DOHH2 (cell line): Measurements from ENCODE around the gene HBP1.

Source experiments
- H3F3A ChIP-seq: fragments of 200-600 bp; sonication (generic), shearing (Covaris generic); 2 replicates; pipeline ENCODE4 v1.6.0; 2016; ENCODE audit warnings: antibody characterized with exemption, mild to moderate bottlenecking; ENCODE audit not compliant: control insufficient read depth, insufficient read depth
- H3K27ac ChIP-seq: fragments of 200-600 bp; sonication (generic); 2 replicates; pipeline ENCODE4 v1.5.1; 2014; ENCODE audit warnings: low read depth, mild to moderate bottlenecking, low read length, moderate library complexity
- H3K27me3 ChIP-seq: fragments of 200-600 bp; sonication (generic); 2 replicates; pipeline ENCODE4 v1.6.1; 2014; ENCODE audit warnings: mild to moderate bottlenecking, low read length, mixed read lengths; ENCODE audit not compliant: control insufficient read depth
- H3K36me3 ChIP-seq: fragments of 200-600 bp; sonication (generic); 2 replicates; pipeline ENCODE4 v1.6.1; 2014; ENCODE audit warnings: mild to moderate bottlenecking, low read length, moderate library complexity, mixed read lengths; ENCODE audit not compliant: control insufficient read depth
- H3K4me1 ChIP-seq: fragments of 200-600 bp; sonication (generic); 2 replicates; pipeline ENCODE4 v1.6.1; 2014; ENCODE audit warnings: mild to moderate bottlenecking, low read length, mixed read lengths; ENCODE audit not compliant: control insufficient read depth
- H3K4me2 ChIP-seq: fragments of 200-600 bp; sonication (generic); 2 replicates; pipeline ENCODE4 v1.6.0; 2014; ENCODE audit warnings: mild to moderate bottlenecking, low read length, moderate library complexity
- H3K4me3 ChIP-seq: fragments of 200-600 bp; sonication (generic); 2 replicates; pipeline ENCODE4 v1.5.1; 2014; ENCODE audit warnings: mild to moderate bottlenecking, low read length, mixed read lengths
- H3K79me2 ChIP-seq: fragments of 200-600 bp; sonication (generic); 2 replicates; pipeline ENCODE4 v1.6.1; 2014; ENCODE audit warnings: mild to moderate bottlenecking, low read length, mixed read lengths; ENCODE audit not compliant: control insufficient read depth
- H3K9me2 ChIP-seq: fragments of 200-600 bp; sonication (generic); replicated peaks from 2 replicates; pipeline ENCODE4 v1.6.1; 2014; ENCODE audit warnings: mild to moderate bottlenecking, low read length, mixed read lengths; ENCODE audit not compliant: control insufficient read depth
- H3K9me3 ChIP-seq: fragments of 200-600 bp; sonication (generic); 2 replicates; pipeline ENCODE4 v1.6.1; 2014; ENCODE audit warnings: antibody characterized with exemption, low read length, mixed read lengths; ENCODE audit not compliant: control insufficient read depth, insufficient read depth
- H4K20me1 ChIP-seq: fragments of 200-600 bp; sonication (generic); 2 replicates; pipeline ENCODE4 v1.6.0; 2014; ENCODE audit warnings: low read depth, mild to moderate bottlenecking, antibody characterized with exemption, low read length, moderate library complexity; ENCODE audit not compliant: control insufficient read depth, insufficient read depth
- EZH2phosphoT487 ChIP-seq: fragments of 200-600 bp; sonication (generic); IDR thresholded peaks from 2 replicates; pipeline ENCODE4 v1.6.1; 2017; ENCODE audit warnings: borderline replicate concordance, mild to moderate bottlenecking, antibody characterized with exemption, low read length, moderate library complexity, mixed read lengths
- TF ChIP-seq, protein P1 (sequence below): fragments of 200-600 bp; sonication (generic); IDR thresholded peaks from one replicate; pipeline ENCODE4 v1.5.1; 2014; ENCODE audit warnings: antibody characterized with exemption, mild to moderate bottlenecking, low read depth, low read length; ENCODE audit not compliant: poor library complexity, severe bottlenecking

The HBP1 gene

DNA sequence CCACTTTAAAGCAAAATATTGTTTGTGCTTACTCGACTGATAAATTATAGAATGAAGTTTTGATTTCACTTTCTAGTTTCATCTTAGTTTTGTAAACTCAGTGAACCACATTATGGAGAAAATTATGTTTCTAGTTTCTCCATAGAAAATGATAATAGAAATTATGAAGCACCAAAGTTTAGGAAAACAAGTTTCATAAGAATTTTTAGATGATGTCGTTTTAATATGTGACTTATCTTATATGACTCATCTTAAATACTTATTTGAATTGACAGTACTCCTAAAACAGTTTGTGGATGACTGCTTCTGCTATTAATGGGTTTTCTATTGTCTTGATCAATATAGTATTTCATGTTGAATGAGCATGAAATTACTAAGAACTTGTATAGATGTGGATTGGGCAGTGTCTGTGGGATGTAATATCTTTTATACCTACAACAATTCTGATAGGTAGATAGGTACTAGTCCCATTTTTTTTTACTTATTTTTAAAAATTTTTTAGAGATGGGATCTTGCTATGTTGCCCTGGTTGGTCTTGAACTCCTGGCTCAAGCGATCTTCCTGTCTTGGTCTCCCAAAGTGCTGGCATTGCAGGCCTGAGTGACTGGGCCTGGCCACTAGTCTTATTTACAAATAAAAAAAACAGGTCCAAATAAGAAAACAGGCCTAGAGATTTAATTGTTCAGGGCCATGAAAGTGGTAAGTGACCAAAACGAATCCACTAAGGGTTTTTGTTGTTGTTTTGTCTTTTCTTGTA is 3.7 kb downstream of the HBP1 start:
- H3K4me2 ChIP-seq: no peak overlapping the region
- no peak overlapping the region for H3K27ac ChIP-seq
- H3F3A ChIP-seq: peaks cover 12% of the 10 kb centered on the region
- no peaks in the 10 kb centered on the region for H3K9me2 ChIP-seq
- peaks cover 65% of the 10 kb centered on the region for H3K79me2 ChIP-seq
- no peaks in the 10 kb centered on the region for H3K9me3 ChIP-seq
- no peak overlapping the region for H3K4me3 ChIP-seq
- H3K36me3 ChIP-seq: no peaks in the 10 kb centered on the region
- no peaks in the 10 kb centered on the region for H3K27me3 ChIP-seq
- 0 out of 2 replicates have a peak, but pooled peaks cover 4% of the 10 kb centered on the region for H4K20me1 ChIP-seq
- no peak for TF ChIP-seq EZH2phosphoT487
- TF ChIP-seq, protein P1, sequence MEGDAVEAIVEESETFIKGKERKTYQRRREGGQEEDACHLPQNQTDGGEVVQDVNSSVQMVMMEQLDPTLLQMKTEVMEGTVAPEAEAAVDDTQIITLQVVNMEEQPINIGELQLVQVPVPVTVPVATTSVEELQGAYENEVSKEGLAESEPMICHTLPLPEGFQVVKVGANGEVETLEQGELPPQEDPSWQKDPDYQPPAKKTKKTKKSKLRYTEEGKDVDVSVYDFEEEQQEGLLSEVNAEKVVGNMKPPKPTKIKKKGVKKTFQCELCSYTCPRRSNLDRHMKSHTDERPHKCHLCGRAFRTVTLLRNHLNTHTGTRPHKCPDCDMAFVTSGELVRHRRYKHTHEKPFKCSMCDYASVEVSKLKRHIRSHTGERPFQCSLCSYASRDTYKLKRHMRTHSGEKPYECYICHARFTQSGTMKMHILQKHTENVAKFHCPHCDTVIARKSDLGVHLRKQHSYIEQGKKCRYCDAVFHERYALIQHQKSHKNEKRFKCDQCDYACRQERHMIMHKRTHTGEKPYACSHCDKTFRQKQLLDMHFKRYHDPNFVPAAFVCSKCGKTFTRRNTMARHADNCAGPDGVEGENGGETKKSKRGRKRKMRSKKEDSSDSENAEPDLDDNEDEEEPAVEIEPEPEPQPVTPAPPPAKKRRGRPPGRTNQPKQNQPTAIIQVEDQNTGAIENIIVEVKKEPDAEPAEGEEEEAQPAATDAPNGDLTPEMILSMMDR: no peak
- peaks cover 29% of the 10 kb centered on the region for H3K4me1 ChIP-seq

DNA sequence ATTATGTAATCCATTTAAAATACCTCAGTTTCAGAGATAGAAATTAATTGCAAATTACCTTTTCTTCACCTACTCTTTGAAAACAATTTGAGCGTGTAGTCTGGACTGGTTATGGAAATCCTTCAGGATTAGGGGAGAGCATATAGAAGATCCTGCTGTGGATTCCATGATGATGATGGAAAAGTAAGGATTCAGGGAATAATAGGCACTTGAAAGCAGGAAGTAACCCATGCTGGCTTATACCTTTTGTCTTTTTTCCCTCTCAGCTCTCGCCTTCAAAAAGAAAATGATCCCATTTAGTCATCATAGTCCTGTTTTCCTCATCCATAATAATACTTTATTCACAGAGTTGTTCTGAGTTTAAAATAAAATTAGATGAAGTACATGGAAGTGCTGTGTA is 4.4 kb downstream of the HBP1 start:
- Histone ChIP-seq H4K20me1 (0 out of 2 replicates have a peak, but pooled peaks cover 4% of the 10 kb centered on the region), H3K4me2 (no peak overlapping the region), H3F3A (peaks cover 4% of the 10 kb centered on the region), H3K9me3 (no peaks in the 10 kb centered on the region), H3K36me3 (no peaks in the 10 kb centered on the region), H3K4me1 (peaks cover 29% of the 10 kb centered on the region), H3K27me3 (no peaks in the 10 kb centered on the region), H3K9me2 (no peaks in the 10 kb centered on the region), H3K79me2 (peaks cover 68% of the 10 kb centered on the region), H3K27ac (no peak overlapping the region), H3K4me3 (no peak overlapping the region)
- TF ChIP-seq, protein P1: no peak
- TF ChIP-seq EZH2phosphoT487: no peak

DNA sequence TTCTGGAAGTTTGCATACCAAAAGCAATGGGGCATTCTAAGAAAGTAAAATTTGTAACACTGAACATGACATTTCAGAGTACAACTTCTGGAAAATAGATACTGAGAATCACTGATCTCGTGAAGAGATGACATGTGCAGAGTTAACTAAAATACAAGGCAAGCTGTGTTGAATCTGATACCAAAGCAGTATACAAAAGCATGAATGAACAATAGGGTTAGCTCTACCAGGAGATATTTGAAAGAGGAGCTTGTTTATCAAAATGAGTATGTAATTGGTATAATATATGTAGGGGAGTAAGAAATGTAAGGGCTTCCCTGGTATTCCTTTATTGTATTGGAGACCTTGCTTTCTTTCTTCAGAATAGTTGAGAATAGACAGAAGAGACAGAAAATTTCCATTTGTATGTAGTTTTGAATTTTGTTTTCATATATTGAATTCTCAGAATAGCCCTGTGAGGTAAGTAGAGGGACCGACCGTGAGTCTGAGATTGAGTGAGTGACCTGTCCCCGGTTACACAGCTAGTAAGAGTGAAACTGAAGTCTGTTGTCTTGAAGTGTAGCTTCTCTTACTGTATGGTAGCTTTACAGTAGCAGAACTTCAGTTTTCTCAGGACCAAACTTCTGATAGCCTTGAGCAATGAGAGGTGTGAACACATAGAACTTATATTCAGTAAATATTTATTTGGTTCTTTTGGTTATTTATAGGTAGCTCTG is 5.0 kb downstream of the HBP1 start:
- H3F3A ChIP-seq: peaks cover 3% of the 10 kb centered on the region
- 0 out of 2 replicates have a peak, but pooled peaks cover 4% of the 10 kb centered on the region for H4K20me1 ChIP-seq
- H3K79me2 ChIP-seq: peaks cover 69% of the 10 kb centered on the region
- TF ChIP-seq, protein P1: no peak
- TF ChIP-seq EZH2phosphoT487: no peak
- H3K4me3 ChIP-seq: no peak overlapping the region
- no peaks in the 10 kb centered on the region for H3K36me3 ChIP-seq
- no peaks in the 10 kb centered on the region for H3K9me2 ChIP-seq
- no peak overlapping the region for H3K27ac ChIP-seq
- no peak overlapping the region for H3K4me2 ChIP-seq
- H3K9me3 ChIP-seq: no peaks in the 10 kb centered on the region
- no peaks in the 10 kb centered on the region for H3K27me3 ChIP-seq
- peaks cover 29% of the 10 kb centered on the region for H3K4me1 ChIP-seq
